Measurements from ENCODE around the gene ACVR1. TPM values are rescaled to one million over a fixed set of nuclear protein-coding genes. Genes with fewer than 3 reads are reported as not detected.
A peak's percentile ranks its signal among the peaks of the same experiment; 100 is the strongest.

ACVR1 gene
- total and polyA plus RNA-seq, 3 donors from 2014 or later: 10.3 to 15.3 (median 14.9) TPM

DNA sequence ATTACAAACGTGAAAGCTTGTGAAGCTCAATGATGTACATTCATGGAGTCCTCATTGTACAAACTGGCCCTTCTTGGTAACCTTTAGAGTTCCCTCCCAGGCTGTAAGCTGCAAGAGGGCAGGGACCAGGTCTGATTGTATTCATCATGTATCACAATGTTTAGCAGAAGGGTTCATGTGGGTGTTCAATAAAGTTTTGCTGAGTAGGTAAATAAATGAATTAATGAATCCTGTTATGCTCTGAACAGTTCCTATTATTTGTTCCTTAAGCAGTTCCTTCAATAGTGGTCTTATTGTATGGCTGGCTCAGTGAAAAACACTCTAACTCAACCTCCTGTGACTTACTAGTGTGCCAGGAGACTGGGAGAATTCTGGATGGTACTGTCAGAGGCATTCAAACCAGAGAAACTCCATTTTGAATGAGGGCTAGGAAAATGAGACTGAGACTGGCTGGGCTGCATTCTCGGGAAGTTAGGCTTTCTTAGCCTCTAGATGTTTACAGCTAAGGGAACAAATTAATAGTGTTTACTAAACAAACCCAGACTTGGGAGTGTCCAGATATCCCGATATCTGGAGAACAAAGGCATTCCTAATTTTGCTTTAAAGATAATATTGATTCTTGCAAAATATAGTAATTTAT is 1.8 kb upstream of the ACVR1 start:
- Histone ChIP-seq H3K4me1 (peaks cover 6% of the 10 kb centered on the region), H3K9me3 (no peaks in the 10 kb centered on the region), H3K36me3 (ENCODE audit: low read depth, missing control alignments) (no peaks in the 10 kb centered on the region), H3K27me3 (no peaks in the 10 kb centered on the region), H3K27ac (no peak overlapping the region), H3K4me3 (no peak overlapping the region)
- DNase-seq: no peak
- intact Hi-C loops (cut with DNase I; ENCODE audit: low total_unique reads): no loop called here
- WGBS, 2 donors: 75 to 83% methylated on average over 3 of the region's 3 CpGs
- TF ChIP-seq, protein P1, sequence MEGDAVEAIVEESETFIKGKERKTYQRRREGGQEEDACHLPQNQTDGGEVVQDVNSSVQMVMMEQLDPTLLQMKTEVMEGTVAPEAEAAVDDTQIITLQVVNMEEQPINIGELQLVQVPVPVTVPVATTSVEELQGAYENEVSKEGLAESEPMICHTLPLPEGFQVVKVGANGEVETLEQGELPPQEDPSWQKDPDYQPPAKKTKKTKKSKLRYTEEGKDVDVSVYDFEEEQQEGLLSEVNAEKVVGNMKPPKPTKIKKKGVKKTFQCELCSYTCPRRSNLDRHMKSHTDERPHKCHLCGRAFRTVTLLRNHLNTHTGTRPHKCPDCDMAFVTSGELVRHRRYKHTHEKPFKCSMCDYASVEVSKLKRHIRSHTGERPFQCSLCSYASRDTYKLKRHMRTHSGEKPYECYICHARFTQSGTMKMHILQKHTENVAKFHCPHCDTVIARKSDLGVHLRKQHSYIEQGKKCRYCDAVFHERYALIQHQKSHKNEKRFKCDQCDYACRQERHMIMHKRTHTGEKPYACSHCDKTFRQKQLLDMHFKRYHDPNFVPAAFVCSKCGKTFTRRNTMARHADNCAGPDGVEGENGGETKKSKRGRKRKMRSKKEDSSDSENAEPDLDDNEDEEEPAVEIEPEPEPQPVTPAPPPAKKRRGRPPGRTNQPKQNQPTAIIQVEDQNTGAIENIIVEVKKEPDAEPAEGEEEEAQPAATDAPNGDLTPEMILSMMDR (IDR thresholded peaks at IDR 0.05): no peak
- TF ChIP-seq POLR2A (IDR thresholded peaks at IDR 0.05): no peak

DNA sequence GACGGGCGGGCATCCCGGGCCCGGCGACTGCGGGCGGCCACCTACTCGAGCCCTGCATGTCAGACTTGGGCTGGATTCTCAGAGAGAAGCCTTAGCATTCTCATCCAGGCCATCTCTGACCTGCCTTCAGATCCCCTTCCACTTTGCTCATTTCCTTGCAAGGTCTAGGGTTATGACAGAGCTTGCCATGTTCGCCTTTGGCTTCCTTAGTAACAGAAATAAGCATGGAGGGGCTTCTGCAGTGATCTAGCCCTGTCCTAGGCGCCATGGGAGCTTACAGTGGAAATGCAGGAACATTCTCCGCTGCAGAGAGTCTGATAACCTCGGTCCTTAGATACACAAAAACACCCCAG is 632 bp upstream of the ACVR1 start:
- intact Hi-C loops (cut with DNase I; ENCODE audit: low total_unique reads): no loop called here
- Histone ChIP-seq H3K36me3 (ENCODE audit: low read depth, missing control alignments) (no peaks in the 10 kb centered on the region), H3K4me3 (peak overlapping the region; percentile 74 to 89), H3K4me1 (peaks cover 6% of the 10 kb centered on the region), H3K27me3 (no peaks in the 10 kb centered on the region), H3K9me3 (no peaks in the 10 kb centered on the region), H3K27ac (peak overlapping the region in 1 of 2 donors; percentile 94)
- WGBS, 2 donors: 5 to 19% methylated on average over 4 to 12 of the region's 12 CpGs
- DNase-seq: no peak
- no peak for TF ChIP-seq POLR2A (IDR thresholded peaks at IDR 0.05)

- Histone ChIP-seq H3K36me3 (ENCODE audit: low read depth, missing control alignments) (no peaks in the 10 kb centered on the region), H3K9me3 (no peaks in the 10 kb centered on the region), H3K4me3 (peak overlapping the region; percentile 74 to 89), H3K27ac (peak overlapping the region; percentile 92 to 94), H3K4me1 (peaks cover 6% of the 10 kb centered on the region), H3K27me3 (no peaks in the 10 kb centered on the region)
- intact Hi-C loops (cut with DNase I; ENCODE audit: low total_unique reads): no loop called here
- peak; percentile 38 for DNase-seq
- WGBS, 2 donors: 2% methylated on average over 30 of the region's 53 CpGs; no CpG with 5 or more reads in 1 of the 2 donors
- no peak for TF ChIP-seq POLR2A (IDR thresholded peaks at IDR 0.05)
- TF ChIP-seq, protein P1 (IDR thresholded peaks at IDR 0.05): no peak
Measured at GRCh38 chr2:157875641-157876065, 477 bp downstream of the ACVR1 start.

GRCh38 chr2:157874997-157875640 is 1.0 kb downstream of the ACVR1 start:
- Histone ChIP-seq H3K4me3 (peak overlapping the region; percentile 74 to 89), H3K9me3 (no peaks in the 10 kb centered on the region), H3K27me3 (no peaks in the 10 kb centered on the region), H3K27ac (peak overlapping the region; percentile 16 to 94), H3K4me1 (peaks cover 6% of the 10 kb centered on the region), H3K36me3 (ENCODE audit: low read depth, missing control alignments) (no peaks in the 10 kb centered on the region)
- DNase-seq: peak; percentile 54
- WGBS, 2 donors: 0% methylated on average over 16 to 21 of the region's 21 CpGs
- intact Hi-C loops (cut with DNase I; ENCODE audit: low total_unique reads): no loop called here
- TF ChIP-seq, protein P1 (IDR thresholded peaks at IDR 0.05): no peak
- no peak for TF ChIP-seq POLR2A (IDR thresholded peaks at IDR 0.05)

DNA sequence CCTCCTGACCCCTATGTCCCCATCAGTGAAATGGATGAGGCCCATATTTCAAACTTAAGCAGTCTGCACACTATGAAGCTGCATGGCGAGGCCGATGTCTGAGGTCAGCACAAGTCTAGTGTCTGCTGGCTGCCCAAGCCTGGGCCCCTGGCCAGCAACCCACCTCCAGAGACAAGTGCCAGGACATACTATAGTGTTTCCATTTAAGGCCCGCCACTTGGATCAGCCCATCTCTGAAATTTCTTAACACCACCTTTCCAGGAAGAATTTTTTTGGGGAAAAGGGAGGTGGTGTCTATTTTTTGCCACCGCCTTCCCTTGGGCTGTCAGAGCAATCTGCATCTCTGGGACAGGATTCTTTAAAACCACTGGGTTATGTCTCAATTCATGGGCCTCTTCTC is 1.8 kb downstream of the ACVR1 start:
- Histone ChIP-seq H3K4me3 (peak overlapping the region; percentile 74 to 89), H3K36me3 (ENCODE audit: low read depth, missing control alignments) (no peaks in the 10 kb centered on the region), H3K9me3 (no peaks in the 10 kb centered on the region), H3K27ac (peak overlapping the region in 1 of 2 donors; percentile 94), H3K4me1 (peaks cover 6% of the 10 kb centered on the region), H3K27me3 (no peaks in the 10 kb centered on the region)
- intact Hi-C loops (cut with DNase I; ENCODE audit: low total_unique reads): no loop called here
- WGBS, 2 donors: 64 to 75% methylated on average over 4 of the region's 4 CpGs
- TF ChIP-seq, protein P1 (IDR thresholded peaks at IDR 0.05): no peak
- no peak for TF ChIP-seq POLR2A (IDR thresholded peaks at IDR 0.05)
- no peak for DNase-seq

Measured in testis (tissue), 3 donors.